SH-SY5Y (cell line): ENCODE measurements around the gene DOCK8.

Source experiments
- GATA2 ChIP-seq: IDR thresholded peaks from 2 replicates; pipeline ENCODE4 v1.6.1; 2011; ENCODE audit warnings: mild to moderate bottlenecking, low read depth, low read length
- GATA3 ChIP-seq: IDR thresholded peaks from 2 replicates; pipeline ENCODE4 v1.6.1; 2011; ENCODE audit warnings: low read depth, mild to moderate bottlenecking, low read length, moderate library complexity

DNA sequence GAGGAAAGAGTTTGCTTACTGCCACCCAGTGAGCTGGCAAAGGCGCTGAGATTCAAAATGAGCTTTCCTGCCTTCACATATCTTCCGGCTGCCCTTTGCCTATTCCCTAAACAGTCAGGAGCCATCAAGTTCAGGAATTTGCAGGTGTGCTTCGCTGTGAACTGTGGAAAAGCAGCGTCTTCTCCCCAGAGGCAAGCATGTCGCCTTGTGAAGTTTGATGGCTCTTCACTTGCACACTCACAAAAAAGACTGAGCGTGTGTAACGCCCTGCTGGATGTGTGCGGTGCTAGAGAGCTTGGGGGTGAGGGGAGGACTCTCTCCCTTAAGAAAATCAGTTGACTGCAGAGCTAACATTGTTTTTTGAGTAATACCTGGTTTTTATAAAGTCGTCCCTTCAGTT is 288.7 kb downstream of the DOCK8 start:
- no peak for TF ChIP-seq GATA2
- no peak for TF ChIP-seq GATA3
